Endothelial cell of umbilical vein (primary cell): Measurements from ENCODE around the gene CCSER1. TPM values are rescaled to one million over a fixed set of nuclear protein-coding genes. Genes with fewer than 3 reads are reported as not detected.

Experiments
- BruUV-seq: library from RNA; stranded (reverse); fragments of 400-500 nt; replicated peaks from 2 replicates; lab custom pipeline; 2021; lab: Mats Ljungman, UMichigan
- CTCF ChIA-PET: fragments of 300-600, 350-600 bp; sonication (Branson Sonifier 250); formaldehyde crosslinking; loops from one replicate; lab custom pipeline; 2021; ENCODE audit warnings: antibody characterized with exemption, inconsistent platforms; lab: Charles Lee
- POLR2A ChIA-PET: fragments of 300-600, 350-600 bp; sonication (Branson Sonifier 250); formaldehyde crosslinking; loops from one replicate; lab custom pipeline; 2021; ENCODE audit warnings: antibody characterized with exemption, inconsistent platforms; lab: Charles Lee
- DNase-seq: peaks from one replicate; pipeline ENCODE4 v3.0.0-alpha.2; 2011; ENCODE audit warnings: low read depth, low spot score
- FAIRE-seq: peaks from 2 replicates; lab custom pipeline; 2011; peaks lifted over from hg19 to GRCh38; lab: Jason Lieb, UNC
- H2AFZ ChIP-seq: 2 replicates; pipeline ENCODE4 v1.6.0; 2012; ENCODE audit warnings: low read depth, low read length, control low read depth, inconsistent platforms
- H3K27ac ChIP-seq: 2 replicates; pipeline ENCODE4 v1.5.1; 2011; ENCODE audit warnings: low read depth, mild to moderate bottlenecking, control low read depth, low read length, moderate library complexity; ENCODE audit not compliant: insufficient read depth
- H3K27me3 ChIP-seq, 2 experiments: 2 replicates each; pipeline versions ENCODE4 v1.6.0 to v1.6.1; 2011; ENCODE audit warnings: low read length in 2 of 2, mixed read lengths in 1 of 2; ENCODE audit not compliant: control insufficient read depth in 2 of 2, insufficient read depth in 2 of 2
- H3K36me3 ChIP-seq, 2 experiments: 2 replicates in 1 of 2; 3 replicates in 1 of 2; pipeline ENCODE4 v1.5.1; 2011; ENCODE audit warnings: low read length in 2 of 2, mild to moderate bottlenecking in 1 of 2, moderate library complexity in 1 of 2; ENCODE audit not compliant: control insufficient read depth in 2 of 2, insufficient read depth in 2 of 2; ENCODE audit errors: extremely low read depth in 1 of 2
- H3K4me1 ChIP-seq: 3 replicates; pipeline ENCODE4 v1.5.1; 2011; ENCODE audit warnings: mild to moderate bottlenecking, low read length; ENCODE audit not compliant: control insufficient read depth, insufficient read depth; ENCODE audit errors: extremely low read depth
- H3K4me2 ChIP-seq: 2 replicates; pipeline ENCODE4 v1.6.1; 2011; ENCODE audit warnings: low read length, control low read depth, mixed read lengths; ENCODE audit not compliant: insufficient read depth
- H3K4me3 ChIP-seq, 3 experiments: fragments of 200-600 bp in 1 of 3; sonication (generic), shearing (Covaris generic) in 1 of 3; replicated peaks in 1 of 3; 2 replicates each; pipeline ENCODE4 v1.5.1; 2011 to 2016; ENCODE audit warnings: control low read depth in 3 of 3, low read length in 3 of 3, mild to moderate bottlenecking in 2 of 3, inconsistent platforms in 1 of 3, low read depth in 1 of 3, moderate library complexity in 1 of 3; ENCODE audit not compliant: insufficient read depth in 1 of 3
- H3K79me2 ChIP-seq: 2 replicates; pipeline ENCODE4 v1.6.0; 2012; ENCODE audit warnings: low read length, inconsistent platforms; ENCODE audit not compliant: control insufficient read depth, insufficient read depth
- H3K9ac ChIP-seq: replicated peaks from 2 replicates; pipeline ENCODE3; 2011; ENCODE audit warnings: low read length, control low read depth; ENCODE audit not compliant: insufficient read depth; ENCODE audit errors: extremely low read depth
- H3K9me1 ChIP-seq: replicated peaks from 3 replicates; pipeline ENCODE4 v1.6.0; 2011; ENCODE audit warnings: mild to moderate bottlenecking, low read length; ENCODE audit not compliant: control insufficient read depth, insufficient read depth; ENCODE audit errors: extremely low read depth
- H3K9me3 ChIP-seq: replicated peaks from 2 replicates; pipeline ENCODE4 v1.5.1; 2012; ENCODE audit warnings: low read length, inconsistent platforms; ENCODE audit not compliant: control insufficient read depth, insufficient read depth
- H4K20me1 ChIP-seq: replicated peaks from 2 replicates; pipeline ENCODE3; 2011; ENCODE audit warnings: mild to moderate bottlenecking, low read length; ENCODE audit not compliant: control insufficient read depth, insufficient read depth; ENCODE audit errors: extremely low read depth
- CTCF ChIP-seq, 2 donors: IDR thresholded peaks; 1 replicate in 1 of 2; 2 replicates in 1 of 2; pipeline ENCODE4 v1.5.1; 2011; ENCODE audit warnings: low read length in 2 of 2, mild to moderate bottlenecking in 2 of 2, moderate library complexity in 2 of 2, control low read depth in 1 of 2, inconsistent platforms in 1 of 2, low read depth in 1 of 2; ENCODE audit not compliant: insufficient read depth in 1 of 2; ENCODE audit errors: extremely low read depth in 1 of 2
- EZH2 ChIP-seq: IDR thresholded peaks from 2 replicates; pipeline ENCODE4 v1.6.1; 2012; ENCODE audit warnings: borderline replicate concordance, low read depth, mild to moderate bottlenecking, moderate library complexity, low read length, inconsistent platforms; ENCODE audit not compliant: severe bottlenecking
- FOS ChIP-seq: IDR thresholded peaks from 2 replicates; pipeline ENCODE4 v1.6.1; 2011; ENCODE audit warnings: mild to moderate bottlenecking, low read length, moderate library complexity, borderline replicate concordance; ENCODE audit not compliant: insufficient read depth
- GATA2 ChIP-seq: IDR thresholded peaks from 2 replicates; pipeline ENCODE4 v1.7.0; 2011; ENCODE audit warnings: low read depth, mild to moderate bottlenecking, moderate library complexity, mixed read lengths, low read length; ENCODE audit not compliant: insufficient read length, insufficient read depth
- JUN ChIP-seq: IDR thresholded peaks from 2 replicates; pipeline ENCODE4 v1.6.1; 2011; ENCODE audit warnings: borderline replicate concordance, low read depth; ENCODE audit not compliant: insufficient read length, insufficient read depth
- MYC ChIP-seq: IDR thresholded peaks from one replicate; pipeline ENCODE4 v1.6.1; 2011; ENCODE audit warnings: mild to moderate bottlenecking, low read depth, low read length
- POLR2A ChIP-seq: IDR thresholded peaks from 2 replicates; pipeline ENCODE4 v1.6.1; 2012; ENCODE audit warnings: low read depth, mild to moderate bottlenecking, control low read depth, low read length
- POLR2AphosphoS5 ChIP-seq: IDR thresholded peaks from 2 replicates; pipeline ENCODE4 v1.6.1; 2012; ENCODE audit warnings: low read depth, mild to moderate bottlenecking, control low read depth, low read length, moderate library complexity; ENCODE audit not compliant: insufficient read depth
- dilution Hi-C: fragments of 300-500 bp; cut with MboI; formaldehyde crosslinking; loops from one replicate; pipeline ENCODE4 v1.15.0; 2019; ENCODE audit warnings: low sequenced_read_pairs; ENCODE audit not compliant: extremely low pct_ligation_motif_present
- intact Hi-C: fragments of 100-400 bp; cut with micrococcal nuclease; formaldehyde crosslinking; loops from one replicate; pipeline ENCODE4 v1.10.0; 2022
- polyA plus RNA-seq, 4 experiments: library from polyadenylated mRNA; depleted of rRNA in 3 of 4; stranded (reverse) in 3 of 4; unstranded in 1 of 4; fragments of >200 nt; gene quantifications; 2 replicates each; pipeline versions ENCODE4 v1.2.1 to v1.2.3, GENCODE V29; 2011 to 2012; ENCODE audit warnings: missing spikeins in 1 of 4
- total RNA-seq: library from RNA; stranded (reverse); gene quantifications from 2 replicates; pipeline ENCODE4 v1.2.3, GENCODE V29; 2021
- TF ChIP-seq, protein P1 (sequence below): IDR thresholded peaks from 2 replicates; pipeline ENCODE4 v1.6.1; 2011; ENCODE audit not compliant: insufficient read depth, insufficient read length

CCSER1 gene
- total and polyA plus RNA-seq, 2 donors (not counting 3 experiments of a cell fraction or from before 2014, with no cell fraction given): 0.11 to 1.8 TPM

DNA sequence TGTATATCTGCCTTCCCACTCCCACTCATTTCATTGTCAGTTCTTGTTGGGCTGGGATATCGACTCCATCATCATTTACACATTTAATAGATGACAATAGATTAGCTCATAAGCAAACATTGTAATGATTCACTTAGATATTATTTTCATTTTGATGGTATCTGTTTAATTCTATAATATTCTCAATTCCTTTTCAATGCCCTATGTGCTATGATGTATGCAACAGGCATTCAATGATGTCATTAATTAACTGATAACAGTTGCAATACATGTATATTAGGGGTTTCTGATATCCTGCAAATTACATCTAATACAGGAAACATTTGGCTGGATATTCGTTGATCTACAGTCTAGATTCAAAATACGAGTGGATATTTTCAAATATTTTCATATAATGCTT lies 850.5 kb downstream of the CCSER1 start:
- H3K9me3 ChIP-seq: no peaks in the 10 kb centered on the region
- no peak overlapping the region for H3K9ac ChIP-seq
- intact Hi-C loops (no loop called here), dilution Hi-C loops (no loop called here)
- H3K27me3 ChIP-seq: no peaks in the 10 kb centered on the region
- FAIRE-seq (no peak), DNase-seq (no peak)
- ChIA-PET CTCF (interaction anchor here (1.0 kb wide), 2 partner anchors 17 to 37 kb away, joined by 3 read pairs; no protein-coding TSS in a partner anchor), POLR2A (no interaction called here)
- no peak overlapping the region for H3K27ac ChIP-seq
- H2AFZ ChIP-seq: no peak overlapping the region
- H3K4me3 ChIP-seq: no peak overlapping the region
- no TSS peak for BruUV-seq
- H4K20me1 ChIP-seq: no peaks in the 10 kb centered on the region
- H3K79me2 ChIP-seq: no peaks in the 10 kb centered on the region
- H3K9me1 ChIP-seq: no peaks in the 10 kb centered on the region
- TF ChIP-seq FOS (peak; percentile 10), POLR2A (no peak), JUN (no peak), GATA2 (no peak), EZH2 (no peak)
- TF ChIP-seq, protein P1, sequence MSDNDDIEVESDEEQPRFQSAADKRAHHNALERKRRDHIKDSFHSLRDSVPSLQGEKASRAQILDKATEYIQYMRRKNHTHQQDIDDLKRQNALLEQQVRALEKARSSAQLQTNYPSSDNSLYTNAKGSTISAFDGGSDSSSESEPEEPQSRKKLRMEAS: no peak
- no peaks in the 10 kb centered on the region for H3K36me3 ChIP-seq
- no peaks in the 10 kb centered on the region for H3K4me1 ChIP-seq
- no peak overlapping the region for H3K4me2 ChIP-seq

GRCh38 chr4:90979556-90979955 lies 852.4 kb downstream of the CCSER1 start:
- no peak for FAIRE-seq
- dilution Hi-C loops: no loop called here
- H3K9me1 ChIP-seq: no peaks in the 10 kb centered on the region
- no peak overlapping the region for H3K4me3 ChIP-seq
- no peaks in the 10 kb centered on the region for H4K20me1 ChIP-seq
- no peaks in the 10 kb centered on the region for H3K36me3 ChIP-seq
- ChIA-PET CTCF (no interaction called here), POLR2A (no interaction called here)
- no TSS peak for BruUV-seq
- H3K4me1 ChIP-seq: no peaks in the 10 kb centered on the region
- H3K4me2 ChIP-seq: no peak overlapping the region
- no peaks in the 10 kb centered on the region for H3K79me2 ChIP-seq
- H3K27ac ChIP-seq: no peak overlapping the region
- no peaks in the 10 kb centered on the region for H3K27me3 ChIP-seq
- H2AFZ ChIP-seq: no peak overlapping the region
- DNase-seq: no peak
- TF ChIP-seq CTCF (IDR thresholded peaks at IDR 0.05; ENCODE audit: extremely low read depth in 1 of 2, insufficient read depth in 1 of 2, low read depth in 1 of 2, low read length in 2 of 2): no peak
- TF ChIP-seq JUN: no peak
- no peak for TF ChIP-seq POLR2AphosphoS5
- TF ChIP-seq POLR2A: no peak
- TF ChIP-seq, protein P1: no peak
- TF ChIP-seq EZH2: no peak
- no peak for TF ChIP-seq MYC
- TF ChIP-seq FOS: no peak
- no peak for TF ChIP-seq GATA2
- H3K9me3 ChIP-seq: no peaks in the 10 kb centered on the region
- intact Hi-C loops: no loop called here
- H3K9ac ChIP-seq: no peak overlapping the region
